SK-N-SH (cell line): ENCODE results near the gene ZYG11B. TPM values are rescaled to one million over a fixed set of nuclear protein-coding genes. Genes with fewer than 3 reads are reported as not detected.

Source experiments
- CTCF ChIA-PET: fragments of 300-600, 350-600 bp; formaldehyde crosslinking; extraction: SDS; loops from one replicate; lab custom pipeline; 2021; lab: Yijun Ruan, JAX
- POLR2A ChIA-PET: fragments of 350-600 bp; sonication (Branson Sonifier 250); formaldehyde crosslinking; extraction: SDS; loops from one replicate; lab custom pipeline; 2020; ENCODE audit warnings: antibody characterized with exemption, inconsistent platforms; lab: Yijun Ruan, JAX
- DNase-seq: peaks from one replicate; pipeline ENCODE4 v3.0.0; 2012
- H2AFZ ChIP-seq: fragments of 200-600 bp; sonication (generic); 2 replicates; pipeline ENCODE4 v1.8.1; 2016; ENCODE audit warnings: antibody characterized with exemption, mild to moderate bottlenecking, low read depth
- H3F3A ChIP-seq: fragments of 200-600 bp; sonication (generic); replicated peaks from 2 replicates; pipeline ENCODE3; 2016; ENCODE audit warnings: antibody characterized with exemption, mild to moderate bottlenecking; ENCODE audit not compliant: insufficient read depth
- H3K27ac ChIP-seq, 2 experiments: fragments of 200-500 bp in 1 of 2; fragments of 200-600 bp in 1 of 2; sonication (Bioruptor generic) in 1 of 2; sonication (generic), shearing (Covaris generic) in 1 of 2; 2 replicates each; pipeline versions ENCODE4 v1.5.1 to v1.6.1; 2014 to 2016; ENCODE audit warnings: low read depth in 2 of 2, inconsistent platforms in 1 of 2, low read length in 1 of 2, mild to moderate bottlenecking in 1 of 2, mixed read lengths in 1 of 2
- H3K27me3 ChIP-seq: fragments of 200-600 bp; sonication (generic), shearing (Covaris generic); 2 replicates; pipeline ENCODE4 v1.6.1; 2016; ENCODE audit warnings: mixed run types; ENCODE audit not compliant: insufficient read depth
- H3K36me3 ChIP-seq, 2 experiments: fragments of 200-500 bp in 1 of 2; fragments of 200-600 bp in 1 of 2; sonication (Bioruptor generic) in 1 of 2; sonication (generic) in 1 of 2; replicated peaks in 1 of 2; 2 replicates each; pipeline versions ENCODE3 to v1.5.1; 2014 to 2016; ENCODE audit warnings: low read length in 1 of 2, mild to moderate bottlenecking in 1 of 2; ENCODE audit not compliant: insufficient read depth in 2 of 2, control insufficient read depth in 1 of 2
- H3K4me1 ChIP-seq, 2 experiments: fragments of 200-500 bp in 1 of 2; fragments of 200-600 bp in 1 of 2; sonication (Bioruptor generic) in 1 of 2; sonication (generic), shearing (Covaris generic) in 1 of 2; 2 replicates each; pipeline versions ENCODE4 v1.5.1 to v1.6.1; 2014 to 2016; ENCODE audit warnings: low read depth in 1 of 2, low read length in 1 of 2, mixed run types in 1 of 2; ENCODE audit not compliant: insufficient read depth in 2 of 2, control insufficient read depth in 1 of 2
- H3K4me2 ChIP-seq: fragments of 200-600 bp; sonication (generic), shearing (Covaris generic); 2 replicates; pipeline ENCODE4 v1.6.1; 2017; ENCODE audit warnings: mixed run types
- H3K4me3 ChIP-seq, 2 experiments: fragments of 200-500 bp in 1 of 2; fragments of 200-600 bp in 1 of 2; sonication (Bioruptor generic) in 1 of 2; sonication (generic), shearing (Covaris generic) in 1 of 2; 2 replicates each; pipeline versions ENCODE4 v1.5.1 to v1.8.1; 2014 to 2016; ENCODE audit warnings: low read depth in 2 of 2, inconsistent platforms in 1 of 2, low read length in 1 of 2, mild to moderate bottlenecking in 1 of 2, mixed read lengths in 1 of 2, moderate library complexity in 1 of 2
- H3K79me2 ChIP-seq: fragments of 200-600 bp; sonication (generic); 2 replicates; pipeline ENCODE4 v1.8.1; 2017; ENCODE audit warnings: mild to moderate bottlenecking; ENCODE audit not compliant: insufficient read depth
- H3K9ac ChIP-seq: fragments of 200-600 bp; sonication (generic); 2 replicates; pipeline ENCODE4 v1.6.1; 2017; ENCODE audit warnings: mixed run types
- H3K9me2 ChIP-seq: fragments of 200-600 bp; sonication (generic); 2 replicates; pipeline ENCODE4 v1.6.1; 2017; ENCODE audit warnings: mixed run types
- H3K9me3 ChIP-seq: fragments of 200-600 bp; sonication (generic); 2 replicates; pipeline ENCODE4 v1.6.1; 2017; ENCODE audit warnings: mixed run types, mild to moderate bottlenecking, moderate library complexity
- H4K20me1 ChIP-seq: fragments of 200-600 bp; sonication (generic); 2 replicates; pipeline ENCODE4 v1.6.1; 2017; ENCODE audit warnings: mild to moderate bottlenecking, mixed run types; ENCODE audit not compliant: insufficient read depth
- CTCF ChIP-seq: fragments of 200-600 bp; sonication (generic); IDR thresholded peaks from 2 replicates; pipeline ENCODE4 v1.6.1; 2017; ENCODE audit warnings: antibody characterized with exemption, mild to moderate bottlenecking, moderate library complexity
- ELF1 ChIP-seq: IDR thresholded peaks from 2 replicates; pipeline ENCODE4 v1.4.0; 2012
- EZH2phosphoT487 ChIP-seq: fragments of 200-600 bp; sonication (generic); IDR thresholded peaks from 2 replicates; pipeline ENCODE4 v1.6.1; 2017; ENCODE audit warnings: low read depth, mixed run types, mild to moderate bottlenecking, antibody characterized with exemption, moderate library complexity, borderline replicate concordance
- GATA2 ChIP-seq: sonication (generic); formaldehyde crosslinking; IDR thresholded peaks from 2 replicates; pipeline ENCODE4 v1.5.0; 2020; ENCODE audit warnings: mild to moderate bottlenecking, missing genetic modification reagents
- MAX ChIP-seq: IDR thresholded peaks from 2 replicates; pipeline ENCODE4 v1.4.0; 2012; ENCODE audit warnings: low read depth
- MEF2A ChIP-seq: IDR thresholded peaks from 2 replicates; pipeline ENCODE4 v1.4.0; 2012; ENCODE audit warnings: low read depth, borderline replicate concordance
- NRF1 ChIP-seq: IDR thresholded peaks from 2 replicates; pipeline ENCODE4 v1.6.1; 2012; ENCODE audit warnings: low read depth, mild to moderate bottlenecking, low read length
- PBX3 ChIP-seq: IDR thresholded peaks from 2 replicates; pipeline ENCODE4; 2012
- POLR2AphosphoS5 ChIP-seq: IDR thresholded peaks from 2 replicates; pipeline ENCODE4 v1.6.1; 2012; ENCODE audit warnings: low read depth, low read length
- RAD21 ChIP-seq: IDR thresholded peaks from 2 replicates; pipeline ENCODE4 v1.6.1; 2012; ENCODE audit warnings: mild to moderate bottlenecking, low read length
- REST ChIP-seq: IDR thresholded peaks from 2 replicates; pipeline ENCODE4 v1.6.1; 2012; ENCODE audit warnings: mild to moderate bottlenecking, low read depth, low read length, moderate library complexity
- RXRA ChIP-seq: IDR thresholded peaks from 2 replicates; pipeline ENCODE4 v1.4.0; 2012; ENCODE audit warnings: low read depth, mild to moderate bottlenecking, borderline replicate concordance
- TAF1 ChIP-seq: IDR thresholded peaks from 2 replicates; pipeline ENCODE4 v1.6.1; 2012; ENCODE audit warnings: low read depth, mild to moderate bottlenecking, low read length, moderate library complexity, borderline replicate concordance
- TCF12 ChIP-seq: IDR thresholded peaks from 2 replicates; pipeline ENCODE4 v1.4.0; 2012
- TEAD4 ChIP-seq: IDR thresholded peaks from 2 replicates; pipeline ENCODE4 v1.4.0; 2012; ENCODE audit warnings: mild to moderate bottlenecking, borderline replicate concordance; ENCODE audit not compliant: insufficient read depth
- YY1 ChIP-seq: IDR thresholded peaks from 2 replicates; pipeline ENCODE4 v1.4.0; 2012; ENCODE audit warnings: low read depth, mild to moderate bottlenecking
- ZBTB33 ChIP-seq: IDR thresholded peaks from 2 replicates; pipeline ENCODE4 v1.4.0; 2012; ENCODE audit warnings: low read depth, borderline replicate concordance
- WGBS: methylation state at CpG from one replicate; pipeline ENCODE4 v1.1.6; 2017; ENCODE audit warnings: low lambda C conversion rate; 5-methylcytosine and 5-hydroxymethylcytosine counted together
- polyA plus RNA-seq, 3 experiments: library from polyadenylated mRNA; depleted of rRNA; stranded (reverse); fragments of >200 nt; gene quantifications; 2 replicates each; pipeline ENCODE4 v1.2.3, GENCODE V29; 2012

Gene ZYG11B
- polyA plus RNA-seq, 1 of the 3 experiments (the other 2 are of a cell fraction), result 5.8 TPM

- Histone ChIP-seq H3K36me3 (no peaks in the 10 kb centered on the region), H3K27me3 (no peaks in the 10 kb centered on the region), H3K9ac (no peak overlapping the region), H3K4me2 (no peak overlapping the region), H4K20me1 (no peaks in the 10 kb centered on the region), H3K9me3 (no peaks in the 10 kb centered on the region), H3K27ac (no peak overlapping the region), H3K9me2 (no peaks in the 10 kb centered on the region)
- WGBS, result 96% methylated on average over 4 of the region's 4 CpGs
- TF ChIP-seq ELF1 (no peak), MEF2A (no peak), CTCF (no peak), RXRA (no peak), REST (no peak)
- TF ChIP-seq, all 33 proteins: peak for 0
- Histone ChIP-seq H2AFZ (no peak overlapping the region), H3F3A (no peaks in the 10 kb centered on the region), H3K79me2 (no peaks in the 10 kb centered on the region), H3K4me3 (no peak overlapping the region), H3K4me1 (no peaks in the 10 kb centered on the region)
- DNase-seq, result no peak
- ChIA-PET POLR2A (no interaction called here), CTCF (interaction anchor here (0.8 to 1.3 kb wide), 3 partner anchors 11 to 30 kb away, joined by 3 to 5 read pairs (median 3); partner anchors contain the start of gene ZYG11A)
These were observed 131.2 kb downstream of the ZYG11B start for GRCh38 chr1:52857443-52857842.

GRCh38 chr1:52862666-52863458 is 136.6 kb downstream of the ZYG11B start:
- TF ChIP-seq ZBTB33, result no peak
- no peak for TF ChIP-seq GATA2 (CRISPR knock-in tag)
- no peak for TF ChIP-seq MAX
- TF ChIP-seq TEAD4, result no peak
- TF ChIP-seq PBX3, result no peak
- no peak for TF ChIP-seq RAD21
- TF ChIP-seq YY1, result no peak
- TF ChIP-seq EZH2phosphoT487, result no peak
- no peak for TF ChIP-seq POLR2AphosphoS5
- TF ChIP-seq TAF1, result no peak
- no peak for TF ChIP-seq NRF1
- no peak for TF ChIP-seq TCF12
- TF ChIP-seq, all 33 proteins: peak for 0
- H3K4me2 ChIP-seq, result no peak overlapping the region
- H4K20me1 ChIP-seq, result no peaks in the 10 kb centered on the region
- ChIA-PET POLR2A (no interaction called here), CTCF (interaction anchor here (2.1 kb wide), 1 partner anchor 20 kb away, joined by 6 read pairs; the partner anchor contains the start of gene ZYG11A)
- H3K79me2 ChIP-seq, result no peaks in the 10 kb centered on the region
- no peaks in the 10 kb centered on the region for H3K4me1 ChIP-seq
- H3K4me3 ChIP-seq, result no peak overlapping the region
- no peak overlapping the region for H2AFZ ChIP-seq
- DNase-seq, result no peak
- no peaks in the 10 kb centered on the region for H3F3A ChIP-seq
- H3K9me3 ChIP-seq, result no peaks in the 10 kb centered on the region
- H3K27ac ChIP-seq, result no peak overlapping the region
- H3K9ac ChIP-seq, result no peak overlapping the region
- 63% methylated on average over 2 of the region's 2 CpGs for WGBS
- H3K27me3 ChIP-seq, result no peaks in the 10 kb centered on the region
- H3K36me3 ChIP-seq, result no peaks in the 10 kb centered on the region
- no peaks in the 10 kb centered on the region for H3K9me2 ChIP-seq
